Suprapubic skin (tissue), 4 donors: ENCODE results near the gene PAOX. TPM values are rescaled to one million over a fixed set of nuclear protein-coding genes. Genes with fewer than 3 reads are reported as not detected.

ENCODE experiments used
- DNase-seq, 2 donors: peaks; one replicate each; pipeline ENCODE4 v3.0.0-alpha.2; 2019; ENCODE audit warnings: low spot score in 2 of 2
- H3K27ac ChIP-seq: fragments of 200-600 bp; sonication (generic); one replicate; pipeline ENCODE4 v1.5.1; 2019
- H3K27me3 ChIP-seq: fragments of 200-600 bp; sonication (generic); one replicate; pipeline ENCODE4 v1.5.1; 2019
- H3K36me3 ChIP-seq: fragments of 200-600 bp; sonication (generic); one replicate; pipeline ENCODE4 v1.5.1; 2019
- H3K4me1 ChIP-seq: fragments of 200-600 bp; sonication (generic); one replicate; pipeline ENCODE4 v1.5.1; 2019
- H3K4me3 ChIP-seq: fragments of 200-600 bp; sonication (generic); one replicate; pipeline ENCODE4 v1.5.1; 2019; ENCODE audit warnings: mild to moderate bottlenecking
- H3K9me3 ChIP-seq: fragments of 200-600 bp; sonication (generic); one replicate; pipeline ENCODE4 v1.5.1; 2019
- EP300 ChIP-seq: sonication (generic); formaldehyde crosslinking; IDR thresholded peaks from one replicate; pipeline ENCODE4 v1.6.1; 2017; ENCODE audit warnings: antibody characterized with exemption
- POLR2A ChIP-seq, 2 donors: fragments of 450-650 bp; IDR thresholded peaks; one replicate each; pipeline ENCODE4 v1.6.1; 2017; ENCODE audit warnings: antibody characterized with exemption in 2 of 2, mild to moderate bottlenecking in 2 of 2, moderate library complexity in 2 of 2
- POLR2AphosphoS5 ChIP-seq, 3 donors: sonication (generic); formaldehyde crosslinking; IDR thresholded peaks; one replicate each; pipeline ENCODE4 v1.6.1; 2017; ENCODE audit warnings: antibody characterized with exemption in 3 of 3
- WGBS: methylation state at CpG from one replicate; pipeline ENCODE4 v1.1.5; 2018; 5-methylcytosine and 5-hydroxymethylcytosine counted together
- total RNA-seq, 4 donors: library from RNA; depleted of rRNA; stranded (reverse); fragments of >200 nt; gene quantifications; one replicate each; pipeline ENCODE4 v1.1.0, GENCODE V29; 2016
- TF ChIP-seq, protein P1 (sequence below), 2 donors: fragments of 200-600 bp in 1 of 2; fragments of 450-650 bp in 1 of 2; sonication (generic) in 1 of 2; IDR thresholded peaks; one replicate each; pipeline ENCODE4 v1.5.1; 2016 to 2019; ENCODE audit warnings: antibody characterized with exemption in 2 of 2, mild to moderate bottlenecking in 1 of 2, moderate library complexity in 1 of 2

Gene PAOX
- total RNA-seq, 4 donors from 2014 or later: 7.8 to 23.4 (median 14.3) TPM

DNA sequence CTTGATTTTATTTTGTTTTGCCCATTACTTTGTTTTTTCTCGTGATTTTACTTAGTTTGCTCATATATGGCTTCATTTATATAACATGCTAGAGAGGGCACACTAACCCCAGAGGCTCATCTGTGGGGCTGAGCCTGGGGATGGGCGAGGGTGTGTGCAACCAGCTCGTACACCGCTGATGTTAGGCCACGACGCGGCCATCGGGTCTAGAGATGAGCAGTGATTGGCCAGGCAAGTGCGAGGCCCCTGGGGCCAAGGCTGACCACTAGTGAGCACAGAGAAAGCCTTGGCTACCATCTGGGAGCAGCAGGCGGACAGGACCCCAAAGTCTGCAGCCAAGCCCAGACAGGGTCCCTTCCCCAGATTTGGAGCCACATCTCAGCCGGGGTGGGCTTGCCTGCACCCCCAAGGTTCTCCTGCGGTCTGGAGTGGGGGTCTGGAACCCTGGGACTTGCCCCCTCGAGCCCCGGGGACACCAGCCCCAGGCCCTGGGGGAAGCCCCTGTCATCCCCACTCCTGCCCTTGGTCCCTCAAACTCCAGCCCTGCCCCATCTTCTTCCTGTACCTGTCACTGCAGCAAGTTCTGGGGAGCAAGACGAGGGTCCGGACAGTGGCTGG lies 25.0 kb upstream of the PAOX start:
- H3K4me3 ChIP-seq: no peak overlapping the region
- H3K9me3 ChIP-seq: no peaks in the 10 kb centered on the region
- no peaks in the 10 kb centered on the region for H3K36me3 ChIP-seq
- 84% methylated on average over 5 of the region's 16 CpGs for WGBS
- no peak overlapping the region for H3K27ac ChIP-seq
- peaks cover 33% of the 10 kb centered on the region for H3K4me1 ChIP-seq
- peaks cover 7% of the 10 kb centered on the region for H3K27me3 ChIP-seq
- TF ChIP-seq, protein P1, sequence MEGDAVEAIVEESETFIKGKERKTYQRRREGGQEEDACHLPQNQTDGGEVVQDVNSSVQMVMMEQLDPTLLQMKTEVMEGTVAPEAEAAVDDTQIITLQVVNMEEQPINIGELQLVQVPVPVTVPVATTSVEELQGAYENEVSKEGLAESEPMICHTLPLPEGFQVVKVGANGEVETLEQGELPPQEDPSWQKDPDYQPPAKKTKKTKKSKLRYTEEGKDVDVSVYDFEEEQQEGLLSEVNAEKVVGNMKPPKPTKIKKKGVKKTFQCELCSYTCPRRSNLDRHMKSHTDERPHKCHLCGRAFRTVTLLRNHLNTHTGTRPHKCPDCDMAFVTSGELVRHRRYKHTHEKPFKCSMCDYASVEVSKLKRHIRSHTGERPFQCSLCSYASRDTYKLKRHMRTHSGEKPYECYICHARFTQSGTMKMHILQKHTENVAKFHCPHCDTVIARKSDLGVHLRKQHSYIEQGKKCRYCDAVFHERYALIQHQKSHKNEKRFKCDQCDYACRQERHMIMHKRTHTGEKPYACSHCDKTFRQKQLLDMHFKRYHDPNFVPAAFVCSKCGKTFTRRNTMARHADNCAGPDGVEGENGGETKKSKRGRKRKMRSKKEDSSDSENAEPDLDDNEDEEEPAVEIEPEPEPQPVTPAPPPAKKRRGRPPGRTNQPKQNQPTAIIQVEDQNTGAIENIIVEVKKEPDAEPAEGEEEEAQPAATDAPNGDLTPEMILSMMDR (IDR thresholded peaks at IDR 0.05): no peak
- TF ChIP-seq EP300 (no peak), POLR2A (IDR thresholded peaks at IDR 0.05) (no peak), POLR2AphosphoS5 (IDR thresholded peaks at IDR 0.05) (no peak)
- peak in 1 of 2 donors; percentile 60 for DNase-seq

DNA sequence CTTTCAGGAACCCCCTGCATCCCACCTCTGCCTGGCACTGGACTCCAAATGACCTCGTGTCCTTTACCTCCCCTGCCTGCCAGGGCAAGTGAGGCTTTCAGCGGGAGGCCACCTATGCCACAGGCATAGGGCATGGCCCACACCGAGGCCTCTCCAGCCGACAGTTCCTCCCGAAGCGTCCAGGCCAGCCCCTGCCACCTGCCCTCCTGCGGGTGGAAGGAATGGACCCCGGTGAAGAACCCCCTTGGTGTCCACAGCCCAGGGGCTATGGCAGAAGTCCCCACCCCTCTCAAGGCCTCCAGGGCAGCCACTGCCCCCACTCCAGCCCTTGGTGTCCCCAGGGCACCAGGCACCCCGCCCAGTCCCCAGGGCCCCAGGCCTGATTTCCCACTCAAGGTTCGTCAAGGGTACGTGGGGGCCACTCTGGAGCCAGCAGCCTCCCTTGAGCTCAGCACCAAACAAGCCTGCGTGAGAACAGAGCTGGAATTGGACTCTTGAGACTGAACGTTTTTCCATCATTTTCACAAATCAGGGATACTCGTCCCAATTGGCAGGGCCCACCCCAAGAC lies 24.3 kb upstream of the PAOX start:
- Histone ChIP-seq H3K4me1 (peaks cover 30% of the 10 kb centered on the region), H3K27ac (no peak overlapping the region), H3K36me3 (no peaks in the 10 kb centered on the region), H3K4me3 (no peak overlapping the region), H3K27me3 (peaks cover 2% of the 10 kb centered on the region), H3K9me3 (no peaks in the 10 kb centered on the region)
- DNase-seq: peak in 1 of 2 donors; percentile 51
- TF ChIP-seq, protein P1 (IDR thresholded peaks at IDR 0.05): no peak
- TF ChIP-seq POLR2AphosphoS5 (IDR thresholded peaks at IDR 0.05): no peak
- TF ChIP-seq EP300: no peak
- TF ChIP-seq POLR2A (IDR thresholded peaks at IDR 0.05): no peak
- WGBS: no CpG with 5 or more reads among the region's 14 CpGs

DNA sequence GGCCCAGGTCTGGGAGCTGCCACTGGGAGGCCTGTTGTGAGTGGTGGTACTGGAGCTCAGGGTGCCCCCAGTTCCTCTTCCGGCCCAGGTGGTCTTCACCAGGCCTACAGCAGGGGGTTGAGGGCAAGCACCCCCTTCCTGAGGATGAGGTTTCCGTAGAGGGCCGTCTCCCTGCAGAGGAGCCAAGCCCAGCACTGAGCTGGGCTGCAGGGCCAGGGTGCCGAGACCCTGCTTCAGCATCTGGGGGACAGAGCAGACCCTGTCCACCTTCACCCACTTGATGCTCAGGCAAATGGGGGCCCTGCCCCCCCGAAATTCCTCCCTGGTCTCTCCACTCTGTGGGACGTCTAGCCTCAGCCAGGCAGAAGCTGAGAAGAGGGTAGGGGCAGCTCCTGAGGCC lies 23.8 kb upstream of the PAOX start:
- DNase-seq: peak in 1 of 2 donors; percentile 44
- no CpG with 5 or more reads among the region's 6 CpGs for WGBS
- no peaks in the 10 kb centered on the region for H3K36me3 ChIP-seq
- no peaks in the 10 kb centered on the region for H3K9me3 ChIP-seq
- H3K27me3 ChIP-seq: no peaks in the 10 kb centered on the region
- no peak overlapping the region for H3K27ac ChIP-seq
- TF ChIP-seq EP300 (no peak), POLR2AphosphoS5 (IDR thresholded peaks at IDR 0.05) (no peak), POLR2A (IDR thresholded peaks at IDR 0.05) (no peak)
- TF ChIP-seq, protein P1 (IDR thresholded peaks at IDR 0.05): no peak
- H3K4me3 ChIP-seq: no peak overlapping the region
- peaks cover 33% of the 10 kb centered on the region for H3K4me1 ChIP-seq

DNA sequence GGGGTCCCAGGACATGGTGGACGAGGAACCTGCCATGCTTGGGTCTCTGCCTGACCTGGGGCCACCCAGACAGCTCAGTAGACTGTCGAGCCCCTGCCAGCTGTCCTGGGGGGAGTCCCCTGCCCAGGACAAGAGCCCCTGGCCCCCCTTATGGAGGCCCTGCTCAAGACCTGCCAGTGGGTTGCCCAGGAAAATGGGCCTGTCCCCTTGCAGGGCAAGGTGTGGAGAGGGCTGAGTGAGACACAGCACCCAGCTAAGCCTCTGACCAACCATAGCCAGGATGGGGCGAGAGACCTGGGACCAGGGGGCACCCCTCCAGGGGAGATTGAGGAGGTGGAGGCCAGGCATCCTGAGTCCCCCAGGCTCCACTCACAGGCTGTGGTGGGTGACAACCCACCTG lies 23.1 kb upstream of the PAOX start:
- H3K9me3 ChIP-seq: no peaks in the 10 kb centered on the region
- TF ChIP-seq POLR2A (IDR thresholded peaks at IDR 0.05) (no peak), EP300 (no peak)
- TF ChIP-seq, protein P1 (IDR thresholded peaks at IDR 0.05): no peak
- no peaks in the 10 kb centered on the region for H3K36me3 ChIP-seq
- peak in 1 of 2 donors; percentile 49 for DNase-seq
- H3K4me1 ChIP-seq: peaks cover 35% of the 10 kb centered on the region
- WGBS: 100% methylated on average over 1 of the region's 3 CpGs
- H3K27me3 ChIP-seq: no peaks in the 10 kb centered on the region
- no peak overlapping the region for H3K27ac ChIP-seq
- no peak overlapping the region for H3K4me3 ChIP-seq

DNA sequence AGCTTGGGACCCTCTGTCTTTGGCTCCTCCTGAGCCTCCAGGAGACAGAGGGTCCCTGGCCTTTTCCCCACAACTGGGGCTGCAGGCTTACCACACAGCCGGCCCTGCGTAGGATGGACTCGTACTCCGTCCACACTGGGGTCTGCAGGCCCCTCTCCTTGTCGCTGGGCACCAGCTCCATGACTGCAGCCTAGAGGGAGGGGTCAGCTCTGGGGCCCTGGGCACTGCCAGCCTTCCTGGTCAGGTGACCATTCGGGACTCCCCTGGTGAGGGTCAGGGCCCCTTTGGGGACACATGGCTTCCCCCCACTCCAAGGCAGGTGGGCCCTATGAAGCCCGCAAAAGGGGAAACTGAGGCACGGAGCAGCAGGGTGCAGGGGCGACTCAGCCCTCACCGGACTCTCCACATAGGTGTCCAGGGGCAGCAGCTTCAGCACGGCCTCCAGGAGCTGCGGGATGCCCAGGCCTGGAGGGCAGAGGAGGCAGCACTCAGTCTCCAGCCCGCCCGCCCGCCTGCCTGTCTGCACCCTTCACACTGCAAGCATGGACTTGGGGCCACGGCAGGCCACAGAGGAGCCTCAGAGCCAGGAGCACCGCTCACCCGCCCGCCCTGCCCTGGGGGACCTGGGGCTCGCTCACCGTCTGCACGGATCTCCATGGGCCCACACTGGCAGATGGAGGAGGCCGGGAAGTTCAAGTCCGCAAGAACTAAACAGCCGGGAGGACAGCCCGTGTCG lies 22.3 kb upstream of the PAOX start:
- TF ChIP-seq EP300 (no peak), POLR2A (IDR thresholded peaks at IDR 0.05) (no peak), POLR2AphosphoS5 (IDR thresholded peaks at IDR 0.05) (no peak)
- TF ChIP-seq, protein P1 (IDR thresholded peaks at IDR 0.05): no peak
- DNase-seq: no peak
- no peaks in the 10 kb centered on the region for H3K27me3 ChIP-seq
- no peaks in the 10 kb centered on the region for H3K9me3 ChIP-seq
- 80% methylated on average over 7 of the region's 27 CpGs for WGBS
- H3K27ac ChIP-seq: no peak overlapping the region
- peaks cover under 1% of the 10 kb centered on the region for H3K36me3 ChIP-seq
- H3K4me3 ChIP-seq: peak overlapping the region; percentile 78
- peaks cover 35% of the 10 kb centered on the region for H3K4me1 ChIP-seq
